A673 (cell line): ENCODE data around the gene DIRAS1. TPM values are rescaled to one million over a fixed set of nuclear protein-coding genes. Genes with fewer than 3 reads are reported as not detected.

ENCODE experiments used
- BruUV-seq: library from RNA; stranded (reverse); fragments of 400-500 nt; replicated peaks from 2 replicates; lab custom pipeline; 2021; lab: Mats Ljungman, UMichigan
- CTCF ChIA-PET: fragments of 300-600 bp; sonication (Branson Sonifier 250); formaldehyde crosslinking; loops from one replicate; lab custom pipeline; 2022; ENCODE audit warnings: antibody characterized with exemption; lab: Charles Lee
- POLR2A ChIA-PET: fragments of 300-600 bp; sonication (Branson Sonifier 250); formaldehyde crosslinking; loops from one replicate; lab custom pipeline; 2022; ENCODE audit warnings: antibody characterized with exemption; ENCODE audit not compliant: low non-redundant PET; lab: Charles Lee
- DNase-seq: peaks from one replicate; pipeline ENCODE4 v3.0.0-alpha.2; 2015; ENCODE audit warnings: low spot score
- H3K27ac ChIP-seq: fragments of 200-600 bp; sonication (generic); 2 replicates; pipeline ENCODE4 v1.5.1; 2016; ENCODE audit warnings: mixed run types, low read depth, mild to moderate bottlenecking, mixed read lengths, antibody characterized with exemption, low read length; ENCODE audit not compliant: poor library complexity, severe bottlenecking
- H3K27me3 ChIP-seq: fragments of 200-600 bp; sonication (generic); replicated peaks from 2 replicates; pipeline ENCODE4 v1.6.1; 2017; ENCODE audit warnings: mixed run types, low read depth, mild to moderate bottlenecking, mixed read lengths, antibody characterized with exemption, low read length; ENCODE audit not compliant: insufficient read depth, poor library complexity
- H3K36me3 ChIP-seq: fragments of 200-600 bp; sonication (generic); 2 replicates; pipeline ENCODE4 v1.6.1; 2016; ENCODE audit warnings: mixed run types, mild to moderate bottlenecking, mixed read lengths, antibody characterized with exemption, low read length; ENCODE audit not compliant: insufficient read depth, poor library complexity, severe bottlenecking
- H3K4me1 ChIP-seq: fragments of 200-600 bp; sonication (generic); 2 replicates; pipeline ENCODE4 v1.6.1; 2017; ENCODE audit warnings: mixed run types, mild to moderate bottlenecking, mixed read lengths, antibody characterized with exemption, low read length; ENCODE audit not compliant: insufficient read depth, poor library complexity, severe bottlenecking
- H3K4me3 ChIP-seq: fragments of 200-600 bp; sonication (generic); 2 replicates; pipeline ENCODE4 v1.5.1; 2016; ENCODE audit warnings: low read depth, mixed run types, mild to moderate bottlenecking, mixed read lengths, low read length; ENCODE audit not compliant: poor library complexity, severe bottlenecking
- H3K9me3 ChIP-seq: fragments of 200-600 bp; sonication (generic); 2 replicates; pipeline ENCODE4 v1.6.1; 2016; ENCODE audit warnings: mixed run types, low read depth, mild to moderate bottlenecking, mixed read lengths, antibody characterized with exemption, low read length; ENCODE audit not compliant: poor library complexity, severe bottlenecking
- CTCF ChIP-seq: fragments of 300-800, 200-600 bp; sonication (generic); conservative IDR thresholded peaks from 2 replicates; pipeline ENCODE4 v1.5.1; 2017; ENCODE audit warnings: low read depth, mild to moderate bottlenecking, antibody characterized with exemption, low read length, moderate library complexity, mixed read lengths
- EZH2 ChIP-seq: fragments of 200-600 bp; sonication (generic); IDR thresholded peaks from 2 replicates; pipeline ENCODE4 v1.6.1; 2017; ENCODE audit warnings: borderline replicate concordance, low read depth, mild to moderate bottlenecking, mixed read lengths, antibody characterized with exemption, low read length; ENCODE audit not compliant: poor library complexity, severe bottlenecking
- intact Hi-C: fragments of 100-400 bp; cut with micrococcal nuclease; formaldehyde crosslinking; loops from one replicate; pipeline ENCODE4 v1.10.0; 2022; ENCODE audit not compliant: unreplicated experiment
- total RNA-seq: library from RNA; stranded (reverse); gene quantifications from 2 replicates; pipeline ENCODE4 v1.2.3, GENCODE V29; 2021

The DIRAS1 gene
- total RNA-seq, 1 experiment from 2014 or later: 36.8 TPM

- H3K27me3 ChIP-seq: peaks cover 11% of the 10 kb centered on the region
- ChIA-PET CTCF (interaction anchor here (0.6 kb wide), 1 partner anchor 87 kb away, joined by 3 read pairs; no protein-coding TSS in a partner anchor), POLR2A (no interaction called here)
- TF ChIP-seq EZH2 (no peak), CTCF (no peak)
- H3K27ac ChIP-seq: no peak overlapping the region
- no peaks in the 10 kb centered on the region for H3K9me3 ChIP-seq
- H3K4me3 ChIP-seq: no peak overlapping the region
- no peak for DNase-seq
- H3K36me3 ChIP-seq: no peaks in the 10 kb centered on the region
- BruUV-seq: no TSS peak
- intact Hi-C loops: no loop called here
- H3K4me1 ChIP-seq: peaks cover 5% of the 10 kb centered on the region
These were observed 3.0 kb upstream of the DIRAS1 start for GRCh38 chr19:2724148-2724557.

GRCh38 chr19:2723747-2724146 lies 2.6 kb upstream of the DIRAS1 start:
- Histone ChIP-seq H3K4me3 (no peak overlapping the region), H3K36me3 (no peaks in the 10 kb centered on the region), H3K9me3 (no peaks in the 10 kb centered on the region), H3K4me1 (peaks cover 5% of the 10 kb centered on the region), H3K27ac (no peak overlapping the region), H3K27me3 (peaks cover 11% of the 10 kb centered on the region)
- ChIA-PET CTCF (interaction anchor here (0.6 kb wide), 1 partner anchor 87 kb away, joined by 3 read pairs; no protein-coding TSS in a partner anchor), POLR2A (no interaction called here)
- no peak for TF ChIP-seq EZH2
- TF ChIP-seq CTCF: no peak
- intact Hi-C loops: no loop called here
- DNase-seq: no peak
- no TSS peak for BruUV-seq

- H3K4me1 ChIP-seq: peaks cover 5% of the 10 kb centered on the region
These were observed 2.2 kb upstream of the DIRAS1 start for GRCh38 chr19:2723345-2723715.

More at GRCh38 chr19:2723345-2723715, 2.2 kb upstream of the DIRAS1 start:
- intact Hi-C loops: no loop called here
- H3K4me3 ChIP-seq: no peak overlapping the region
- ChIA-PET POLR2A (no interaction called here), CTCF (no interaction called here)
- no peaks in the 10 kb centered on the region for H3K9me3 ChIP-seq
- TF ChIP-seq EZH2 (no peak), CTCF (no peak)
- no TSS peak for BruUV-seq
- DNase-seq: no peak
- H3K27ac ChIP-seq: no peak overlapping the region
- H3K36me3 ChIP-seq: no peaks in the 10 kb centered on the region
- peaks cover 11% of the 10 kb centered on the region for H3K27me3 ChIP-seq
